ENCODE measurements around the gene ASB1. TPM values are rescaled to one million over a fixed set of nuclear protein-coding genes. Genes with fewer than 3 reads are reported as not detected.

ASB1 gene
- total and polyA plus RNA-seq, 2 of the 13 experiments (the other 11 are each of a cell fraction or from before 2014, with no cell fraction given): 48.6 to 49.2 TPM

- TF ChIP-seq ZUFSP (CRISPR knock-in tag; IDR thresholded peaks at IDR 0.05; ENCODE audit: borderline replicate concordance) (no peak), KDM3A (CRISPR knock-in tag; IDR thresholded peaks at IDR 0.05; ENCODE audit: low read depth) (no peak), GFI1 (CRISPR knock-in tag; IDR thresholded peaks at IDR 0.05; ENCODE audit: borderline replicate concordance) (no peak), IRF1 (CRISPR knock-in tag; IDR thresholded peaks at IDR 0.05; ENCODE audit: low read depth) (no peak), SAFB2 (CRISPR knock-in tag; IDR thresholded peaks at IDR 0.05; ENCODE audit: borderline replicate concordance, low read depth) (no peak), ZEB1 (IDR thresholded peaks at IDR 0.05; ENCODE audit: insufficient replicate concordance, low read depth) (no peak), ZNF431 (CRISPR knock-in tag; IDR thresholded peaks at IDR 0.05; ENCODE audit: borderline replicate concordance, low read depth) (no peak), SMAD1 (CRISPR knock-in tag; IDR thresholded peaks at IDR 0.05; ENCODE audit: borderline replicate concordance, low read depth) (no peak), ATF7-NPFF (CRISPR knock-in tag; IDR thresholded peaks at IDR 0.05; ENCODE audit: low read depth) (no peak), ZSCAN12 (CRISPR knock-in tag; IDR thresholded peaks at IDR 0.05) (no peak)
These were observed 41.1 kb downstream of the ASB1 start (continued) for GRCh38 chr2:238467792-238468191.

GRCh38 chr2:238469155-238469554 lies 42.4 kb downstream of the ASB1 start:
- BruUV-seq (replicated peaks): no TSS peak
- DNase-seq (ENCODE audit: low spot score) (no peak), ATAC-seq (no peak), FAIRE-seq (no peak)
- Histone ChIP-seq H3K4me1 (ENCODE audit: insufficient read depth, low read length) (peaks cover 11% of the 10 kb centered on the region), H4K20me1 (ENCODE audit: insufficient read depth, low read length) (no peaks in the 10 kb centered on the region), H3K79me2 (ENCODE audit: insufficient read depth, low read length) (no peaks in the 10 kb centered on the region), H2AFZ (ENCODE audit: low read length) (no peak overlapping the region), H3K27ac (ENCODE audit: extremely low read length, insufficient read depth, low read length) (no peak overlapping the region), H3K9ac (ENCODE audit: insufficient read depth, low read depth, low read length) (no peak overlapping the region), H3K27me3 (ENCODE audit: control insufficient read depth in 1 of 2, insufficient read depth in 2 of 2, low read length in 2 of 2) (no peaks in the 10 kb centered on the region), H3K4me3 (replicated peaks in 1 of 3; ENCODE audit: insufficient read depth in 1 of 3, low read depth in 2 of 3, low read length in 3 of 3) (no peak overlapping the region), H3K9me3 (ENCODE audit: low read length) (peaks cover 14% of the 10 kb centered on the region; the same call in 1 of the 2 replicates), H3K36me3 (replicated peaks in 1 of 2; ENCODE audit: control insufficient read depth in 1 of 2, insufficient read depth in 2 of 2, low read length in 2 of 2) (no peaks in the 10 kb centered on the region), H3K4me2 (ENCODE audit: low read depth, low read length) (no peak overlapping the region)
- intact Hi-C loops (cut with micrococcal nuclease; ENCODE audit: unreplicated experiment) (loop anchor here (5.0 kb wide), 1 partner anchor 93 kb away; no protein-coding TSS in a partner anchor), in situ Hi-C loops (cut with HindIII; ENCODE audit: extremely low pct_ligation_motif_present, low pct_unique_long_range_greater_than_20kb) (no loop called here)
- 93% methylated on average over 1 of the region's 1 CpG for WGBS (ENCODE audit: low lambda C conversion rate)
- no peak for TF ChIP-seq DR1 (CRISPR knock-in tag; IDR thresholded peaks at IDR 0.05)
- ChIA-PET CTCF (ENCODE audit: low intra/inter-chr PET ratio, low total read pairs) (no interaction called here), POLR2A (no interaction called here)

All from HepG2 (cell line).